GM21825 (cell line): ENCODE measurements around the gene AMZ1.
A peak's percentile ranks its signal among the peaks of the same experiment; 100 is the strongest.
"Not testable (repeated sequence)": the region's sequence is repeated elsewhere in the genome, so short reads cannot be mapped to it uniquely, and the experiment has no call there.

Source experiments
- ATAC-seq: cut with Tn5 transposase; IDR thresholded peaks from one replicate; pipeline ENCODE4 v1.9.1; 2021; ENCODE audit warnings: mild to moderate bottlenecking, moderate library complexity; ENCODE audit not compliant: unreplicated experiment

The AMZ1 gene

DNA sequence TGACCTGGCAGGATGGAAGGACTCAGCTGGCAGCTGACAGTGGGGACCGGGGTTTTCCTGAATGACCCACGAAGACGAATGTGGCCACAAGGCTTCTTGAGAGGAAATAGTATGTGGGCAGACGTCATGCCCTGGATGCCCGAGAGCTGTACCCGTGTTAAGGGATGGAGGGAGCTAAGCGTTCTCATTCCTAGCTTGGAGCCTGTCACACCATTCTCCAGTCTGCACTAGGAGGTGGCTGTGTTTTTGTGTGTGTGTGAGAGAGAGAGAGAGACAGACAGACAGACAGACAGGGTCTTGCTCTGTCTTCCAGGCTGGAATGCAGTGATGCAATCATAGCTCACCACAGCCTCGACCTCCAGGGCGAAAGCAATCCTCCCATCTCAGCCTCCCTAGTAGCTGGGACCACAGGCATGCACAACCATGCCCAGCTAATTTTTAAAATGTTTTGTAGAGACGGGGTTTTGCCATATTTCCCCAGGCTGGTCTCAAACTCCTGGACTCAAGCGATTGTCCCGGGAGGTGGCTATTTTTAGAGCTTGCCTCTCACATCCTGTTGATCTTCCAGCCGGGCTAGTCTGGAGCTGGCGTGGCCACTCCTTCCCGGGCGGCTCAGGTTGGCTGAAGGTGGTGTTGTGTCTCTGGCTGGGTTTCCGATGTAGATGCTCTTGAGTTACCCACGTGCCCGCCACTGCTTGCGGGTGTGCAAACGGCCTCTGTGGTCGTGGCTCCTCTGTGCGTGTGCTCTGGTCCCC, 2.1 kb downstream of the AMZ1 start:
- no peak for ATAC-seq

DNA sequence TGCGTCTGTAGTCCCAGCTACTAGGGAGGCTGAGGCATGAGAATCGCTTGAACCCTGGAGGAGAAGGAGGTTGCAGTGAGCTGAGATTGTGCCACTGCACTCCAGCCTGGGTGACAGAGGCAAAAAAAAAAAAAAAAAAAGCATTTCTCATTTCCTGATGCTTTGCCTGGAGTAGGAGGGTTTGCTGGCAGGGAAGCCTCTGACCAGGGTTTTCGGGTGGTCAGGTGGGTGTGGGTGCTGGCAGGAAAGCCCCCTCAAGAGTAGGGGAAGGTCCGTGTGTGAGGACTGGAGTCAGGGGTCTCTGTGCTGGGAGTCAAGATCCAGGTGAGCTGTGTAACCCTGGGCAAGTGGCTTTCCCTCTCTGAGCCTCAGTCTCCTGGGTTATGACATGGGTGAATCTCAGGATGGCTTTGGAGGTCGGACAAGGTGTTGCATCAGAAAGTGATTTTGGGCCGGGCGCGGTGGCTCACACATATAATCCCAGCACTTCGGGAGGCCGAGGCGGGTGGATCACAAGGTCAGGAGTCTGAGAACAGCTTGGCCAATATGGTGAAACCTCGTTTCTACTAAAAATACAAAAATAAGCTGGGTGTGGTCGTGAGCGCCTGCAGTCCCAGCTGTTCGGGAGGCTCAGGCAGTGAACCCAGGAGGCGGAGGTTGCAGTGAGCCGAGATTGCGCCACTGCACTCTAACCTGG, 3.2 kb downstream of the AMZ1 start:
- ATAC-seq, result no peak

DNA sequence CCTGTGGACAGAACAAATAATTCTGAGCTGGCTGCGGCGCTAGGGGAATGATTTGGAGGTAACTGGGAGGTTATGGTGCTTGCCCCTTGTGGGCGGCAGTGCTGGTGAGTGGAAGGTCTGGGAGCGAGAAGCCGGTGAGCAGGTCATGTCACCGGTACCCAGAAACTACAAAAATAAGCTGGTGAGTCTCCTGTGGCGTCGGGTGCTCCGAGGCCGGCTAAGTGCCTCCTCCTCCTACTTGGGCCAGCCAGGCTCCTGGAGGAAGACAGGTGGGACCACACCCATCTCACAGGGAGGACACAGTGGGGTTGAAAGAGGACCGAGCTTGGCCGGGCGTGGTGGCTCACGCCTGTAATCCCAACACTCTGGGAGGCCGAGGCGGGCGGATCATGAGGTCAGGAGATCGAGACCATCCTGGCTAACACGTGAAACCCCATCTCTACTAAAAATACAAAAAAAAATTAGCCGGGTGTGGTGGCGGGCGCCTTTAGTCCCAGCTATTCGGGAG, 4.0 kb downstream of the AMZ1 start:
- not testable (repeated sequence) for ATAC-seq

DNA sequence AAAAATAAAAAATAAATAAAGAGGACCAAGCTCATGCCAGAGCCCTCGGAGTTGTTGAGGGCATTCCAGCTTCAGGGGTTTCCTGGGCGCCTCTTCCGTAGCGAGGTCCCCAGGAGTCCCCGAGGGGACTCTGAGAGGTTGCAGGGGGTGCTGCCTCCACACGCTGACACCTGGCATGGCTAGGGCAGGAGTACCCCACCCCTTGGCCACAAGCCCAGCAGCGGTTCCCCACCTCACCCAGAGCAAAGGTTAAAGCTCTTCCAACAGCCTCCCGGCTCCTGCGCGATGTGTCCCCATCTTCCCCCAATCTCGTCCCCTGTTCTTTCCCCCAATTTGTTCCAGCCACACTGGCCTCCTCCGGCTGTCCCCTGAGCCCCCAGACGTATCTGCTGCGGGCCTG, 4.5 kb downstream of the AMZ1 start:
- ATAC-seq, result no peak

DNA sequence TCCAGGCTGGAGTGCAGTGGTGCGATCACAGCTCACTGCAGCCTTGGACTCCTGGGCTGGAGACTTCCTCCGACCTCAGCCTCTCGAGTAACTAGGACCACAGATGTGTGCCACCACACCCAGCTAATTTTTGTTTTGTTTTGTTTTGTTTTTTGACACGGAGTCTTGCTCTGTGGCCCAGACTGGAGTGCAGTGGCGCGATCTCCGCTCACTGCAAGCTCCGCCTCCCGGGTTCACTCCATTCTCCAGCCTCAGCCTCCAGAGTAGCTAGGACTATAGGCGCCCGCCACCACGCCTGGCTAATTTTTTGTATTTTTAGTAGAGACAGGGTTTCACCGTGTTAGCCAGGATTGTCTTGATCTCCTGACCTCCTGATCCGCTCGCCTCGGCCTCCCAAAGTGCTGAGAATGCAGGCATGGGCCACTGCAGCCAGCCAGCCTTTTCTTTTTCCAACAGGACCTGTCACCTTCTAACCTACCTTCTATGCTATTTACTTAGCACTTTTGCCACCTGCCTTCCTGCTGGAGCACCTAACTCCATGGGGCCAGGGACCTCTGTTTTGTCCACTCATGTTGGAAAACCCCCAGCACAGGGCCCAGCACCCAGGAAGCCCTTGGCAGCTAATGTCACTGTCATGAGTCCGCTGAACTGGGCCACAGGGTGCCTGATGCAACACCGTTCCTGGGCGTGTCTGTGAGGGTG, 5.6 kb downstream of the AMZ1 start:
- not testable (repeated sequence) for ATAC-seq

DNA sequence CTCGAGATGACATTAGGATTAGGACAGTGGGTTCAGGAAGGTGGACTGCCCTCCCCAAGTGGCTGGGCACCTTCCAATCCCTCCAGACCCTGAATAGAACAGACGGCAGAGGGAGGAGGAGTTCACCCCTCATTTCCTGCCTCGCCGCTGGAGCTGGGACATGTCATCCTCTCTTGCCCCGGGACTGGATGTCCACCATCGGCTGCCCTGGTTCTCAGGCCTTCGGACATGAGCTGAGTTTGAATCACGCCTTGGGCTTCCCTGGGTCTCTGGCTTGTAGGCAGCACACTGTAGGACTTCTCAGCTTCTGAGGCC, 6.1 kb downstream of the AMZ1 start:
- not testable (repeated sequence) for ATAC-seq

DNA sequence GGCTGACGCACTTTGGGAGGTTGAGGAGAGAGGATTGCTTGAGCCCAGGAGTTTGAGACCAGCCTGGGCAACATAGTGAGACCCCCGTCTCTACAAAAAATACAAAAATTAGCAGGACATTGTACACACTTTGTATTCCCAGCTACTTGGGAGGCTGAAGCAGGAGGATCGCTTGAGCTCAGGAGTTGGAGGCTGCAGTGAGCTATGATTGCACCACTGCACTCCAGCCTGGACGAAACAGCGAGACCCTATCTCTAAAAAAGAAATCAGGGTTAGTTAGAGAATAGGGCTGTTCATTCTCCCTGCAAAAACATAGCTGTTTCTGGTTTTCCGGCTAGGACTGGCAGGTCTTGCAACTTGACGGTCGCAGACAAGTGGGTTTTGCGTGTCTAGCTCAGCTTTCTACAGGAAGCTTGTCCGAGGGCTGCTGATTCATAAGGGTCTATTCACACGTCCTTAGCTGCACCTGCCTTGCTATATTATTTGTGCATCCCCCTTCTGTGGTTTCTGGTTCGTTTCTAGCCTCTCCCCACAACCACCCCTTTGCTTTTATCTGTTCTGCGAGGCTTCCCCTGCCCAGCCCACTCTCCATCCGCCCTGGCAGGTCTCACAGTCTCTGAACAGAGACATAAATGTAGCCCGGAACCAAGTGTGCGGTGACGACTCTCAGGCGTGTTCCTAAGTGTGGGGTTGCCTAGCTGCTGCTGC, 10.7 kb downstream of the AMZ1 start:
- ATAC-seq, result peak; percentile 93

DNA sequence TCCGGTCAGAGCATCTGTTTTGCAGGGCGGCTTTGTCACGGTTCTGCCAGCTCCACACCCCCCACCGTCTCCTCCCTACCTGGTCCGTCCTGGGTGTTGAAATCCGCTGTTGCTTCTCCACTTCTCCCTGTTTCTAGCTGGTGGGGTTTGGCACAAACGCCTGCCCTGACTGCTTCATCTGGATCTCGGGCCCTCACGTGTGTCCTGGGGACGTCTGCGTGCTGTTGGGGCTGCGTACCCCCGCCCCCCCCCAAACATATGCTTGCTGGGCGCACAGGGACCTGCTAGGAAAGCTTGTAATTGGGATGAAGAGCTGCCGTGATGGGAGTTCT, 11.3 kb downstream of the AMZ1 start:
- no peak for ATAC-seq

DNA sequence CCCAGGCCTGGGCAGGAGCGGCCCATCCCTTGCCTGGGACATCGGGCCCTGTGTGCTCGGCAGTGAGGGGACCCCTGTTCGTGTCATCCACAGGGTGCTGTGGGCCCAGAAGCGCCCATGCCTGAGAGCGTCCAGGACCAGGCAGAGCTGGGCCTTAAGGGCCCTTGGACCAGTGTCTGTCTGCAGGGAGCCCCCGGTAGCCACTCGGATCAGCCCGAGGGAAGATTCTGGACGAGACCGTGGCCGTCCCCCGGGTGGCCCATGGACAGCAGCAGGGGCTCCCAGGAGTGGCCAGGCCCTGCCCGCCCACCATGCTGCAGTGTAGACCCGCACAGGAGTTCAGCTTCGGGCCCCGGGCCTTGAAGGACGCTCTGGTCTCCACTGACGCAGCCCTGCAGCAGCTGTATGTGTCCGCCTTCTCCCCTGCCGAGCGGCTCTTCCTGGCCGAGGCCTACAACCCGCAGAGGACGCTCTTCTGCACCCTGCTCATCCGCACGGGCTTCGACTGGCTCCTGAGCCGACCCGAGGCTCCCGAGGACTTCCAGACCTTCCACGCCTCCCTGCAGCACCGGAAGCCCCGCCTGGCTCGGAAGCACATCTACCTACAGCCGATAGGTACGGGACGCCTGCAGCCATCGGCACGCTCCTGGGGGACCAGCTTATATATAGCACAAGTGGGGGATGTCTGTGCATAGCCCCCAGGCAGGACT, 12.3 kb downstream of the AMZ1 start:
- no peak for ATAC-seq

DNA sequence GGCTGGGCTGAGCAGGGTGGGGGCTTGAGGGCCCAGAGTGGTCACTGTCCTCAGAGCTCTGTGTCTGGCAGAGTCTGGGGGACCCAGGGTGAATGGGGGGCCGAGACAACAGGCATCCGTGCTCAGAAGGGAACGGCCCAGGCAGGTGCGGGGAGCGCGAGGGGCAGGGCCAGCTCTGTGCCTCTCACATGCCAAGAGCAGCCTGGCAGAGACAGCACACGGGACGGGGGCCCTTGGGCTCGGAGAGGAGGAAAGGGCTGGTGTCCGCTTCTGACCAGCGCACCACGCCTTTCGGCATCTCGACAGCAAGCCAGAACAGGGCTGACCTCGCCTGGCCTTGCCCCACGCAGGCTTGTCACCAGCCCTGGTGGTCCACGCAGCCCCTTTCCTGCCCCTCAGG, 13.4 kb downstream of the AMZ1 start:
- ATAC-seq, result no peak

DNA sequence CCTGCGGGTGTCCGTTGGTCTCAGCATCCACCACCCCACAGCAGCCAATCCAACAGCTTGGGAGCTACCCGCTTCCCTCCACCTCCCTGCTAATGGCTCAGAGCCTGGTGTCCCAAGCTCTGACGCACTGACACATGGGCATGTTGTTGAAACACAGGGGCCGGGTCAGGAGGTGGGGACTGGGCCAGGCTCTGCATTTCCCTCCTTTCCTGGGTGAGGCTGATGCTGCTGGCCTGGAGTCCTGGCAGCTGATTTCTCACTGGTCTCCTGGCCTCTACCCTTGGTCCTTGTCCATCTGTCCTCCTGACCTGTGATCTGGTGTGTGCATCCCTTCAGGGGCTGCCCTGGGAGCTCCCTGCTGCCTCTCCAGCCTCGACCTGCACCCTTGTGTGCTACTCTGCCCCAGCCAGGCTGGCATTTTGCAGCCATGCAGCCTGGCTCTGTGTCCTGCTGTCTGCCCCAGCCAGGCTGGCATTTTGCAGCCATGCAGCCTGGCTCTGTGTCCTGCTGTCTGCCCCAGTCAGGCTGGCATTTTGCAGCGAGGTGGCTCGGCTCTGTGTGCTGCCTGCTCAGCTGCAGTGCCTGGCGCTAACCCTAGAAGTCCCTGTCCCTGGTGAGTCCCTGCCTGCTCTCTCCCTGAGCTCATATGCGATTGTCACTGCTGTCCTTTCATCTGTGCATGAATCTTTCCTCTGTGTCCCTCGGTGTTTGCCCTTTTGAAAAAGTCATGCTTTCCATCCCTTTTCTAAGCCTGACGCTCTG, 14.0 kb downstream of the AMZ1 start:
- ATAC-seq, result no peak

DNA sequence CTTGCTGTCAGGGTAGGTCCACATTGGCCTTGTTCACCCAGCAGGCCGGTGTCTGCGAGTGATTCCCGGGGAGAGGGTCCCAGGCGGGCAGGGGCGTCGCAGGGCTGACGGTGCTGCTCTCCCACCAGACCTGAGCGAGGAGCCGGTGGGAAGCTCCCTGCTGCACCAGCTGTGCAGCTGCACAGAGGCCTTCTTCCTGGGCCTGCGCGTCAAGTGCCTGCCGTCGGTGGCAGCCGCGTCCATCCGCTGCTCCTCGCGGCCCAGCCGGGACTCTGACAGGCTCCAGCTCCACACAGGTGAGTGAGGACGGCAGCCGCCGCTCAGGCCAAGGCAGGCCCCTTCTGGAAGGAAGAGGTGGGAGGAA, 14.6 kb downstream of the AMZ1 start:
- ATAC-seq, result no peak

DNA sequence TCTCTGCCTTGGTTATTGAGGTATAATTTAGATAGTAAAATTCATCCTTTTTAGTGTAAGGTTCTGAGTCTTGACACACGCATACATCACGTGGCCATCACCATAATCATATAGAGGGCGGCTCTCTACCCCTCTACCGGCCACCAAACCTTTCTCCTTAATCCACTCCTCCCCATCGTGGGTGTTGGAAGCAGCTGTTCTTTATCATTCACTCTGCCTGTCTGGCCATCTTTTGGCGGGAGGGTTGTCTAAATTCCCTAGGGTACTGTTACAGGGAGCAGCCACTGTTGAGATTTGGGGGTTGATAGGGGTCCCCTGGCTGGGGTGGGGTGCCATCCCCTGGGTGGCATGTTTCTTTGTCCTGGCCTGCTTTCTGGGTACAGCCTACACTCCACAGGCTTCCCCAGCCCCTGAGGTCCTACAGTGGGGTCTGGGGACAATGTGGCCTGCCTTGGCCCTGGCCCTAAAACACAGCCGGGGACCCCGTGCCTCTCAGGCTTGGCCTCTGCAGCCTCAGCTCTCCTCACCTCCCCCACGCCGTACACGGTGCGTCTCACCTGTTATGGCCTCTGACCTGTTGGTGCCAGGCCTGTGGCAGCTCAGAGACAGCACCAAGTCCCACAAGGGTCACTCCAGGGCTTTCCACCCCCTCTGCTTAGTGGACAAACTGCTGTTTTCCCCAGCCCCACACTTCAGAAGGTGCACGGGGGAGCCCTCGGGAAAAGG, 17.5 kb downstream of the AMZ1 start:
- no peak for ATAC-seq

DNA sequence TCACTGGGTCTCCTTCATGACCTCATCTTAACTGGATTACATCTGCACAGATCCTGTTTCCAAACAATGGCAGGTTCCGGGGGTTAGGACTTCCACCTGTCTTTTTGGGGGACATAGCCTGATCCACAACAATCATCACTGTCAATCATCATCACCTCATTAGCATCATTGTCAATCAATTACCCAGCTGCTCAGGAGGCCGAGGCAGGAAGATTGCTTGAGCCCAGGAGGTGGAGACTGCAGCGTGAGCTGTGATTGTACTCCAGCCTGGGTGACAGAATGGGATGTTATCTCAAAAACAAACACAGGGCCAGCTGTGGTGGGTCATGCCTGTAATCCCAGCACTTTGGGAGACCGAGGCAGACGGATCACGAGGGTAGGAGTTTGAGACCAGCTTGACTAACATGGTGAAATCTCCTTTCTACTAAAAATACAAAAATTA, 18.7 kb downstream of the AMZ1 start:
- ATAC-seq, result no peak

DNA sequence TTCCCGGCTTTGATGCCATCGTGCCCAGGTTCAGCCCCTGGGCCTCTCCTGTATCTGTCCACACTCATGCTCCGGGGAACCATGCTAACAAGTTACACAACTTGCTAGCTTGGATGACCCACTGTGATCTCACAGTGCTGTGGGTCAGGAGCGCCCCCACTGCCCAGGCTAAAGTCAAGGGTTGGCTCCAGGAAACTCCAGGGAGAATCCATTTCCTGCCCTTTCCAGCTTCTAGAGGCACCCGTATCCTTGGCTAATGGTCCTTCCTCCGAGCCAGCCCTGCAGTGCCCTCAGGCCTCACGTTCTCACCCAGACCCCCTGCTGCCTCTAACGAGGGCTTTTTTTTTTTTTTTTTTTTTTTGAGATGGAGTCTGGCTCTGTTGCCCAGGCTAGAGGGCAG, 19.5 kb downstream of the AMZ1 start:
- no peak for ATAC-seq

DNA sequence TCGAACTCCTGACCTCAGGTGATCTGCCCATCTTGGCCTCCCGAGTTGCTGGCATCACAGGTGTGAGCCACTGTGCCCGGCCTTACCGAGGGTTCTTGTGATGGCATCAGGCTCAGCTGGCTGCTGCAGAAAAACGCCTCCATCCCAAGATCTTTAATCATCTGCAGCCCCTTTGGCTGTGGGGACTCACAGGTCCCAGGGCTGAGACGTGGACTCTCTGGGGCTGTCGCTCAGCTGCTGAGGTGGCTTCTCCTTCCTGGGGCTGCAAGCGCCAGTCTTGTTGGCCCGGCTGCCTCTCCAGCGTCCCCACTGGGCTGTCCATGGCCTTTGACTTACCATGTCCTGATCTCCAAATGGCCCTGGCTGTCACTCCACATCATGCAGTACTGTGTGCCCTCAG, 20.0 kb downstream of the AMZ1 start:
- no peak for ATAC-seq

DNA sequence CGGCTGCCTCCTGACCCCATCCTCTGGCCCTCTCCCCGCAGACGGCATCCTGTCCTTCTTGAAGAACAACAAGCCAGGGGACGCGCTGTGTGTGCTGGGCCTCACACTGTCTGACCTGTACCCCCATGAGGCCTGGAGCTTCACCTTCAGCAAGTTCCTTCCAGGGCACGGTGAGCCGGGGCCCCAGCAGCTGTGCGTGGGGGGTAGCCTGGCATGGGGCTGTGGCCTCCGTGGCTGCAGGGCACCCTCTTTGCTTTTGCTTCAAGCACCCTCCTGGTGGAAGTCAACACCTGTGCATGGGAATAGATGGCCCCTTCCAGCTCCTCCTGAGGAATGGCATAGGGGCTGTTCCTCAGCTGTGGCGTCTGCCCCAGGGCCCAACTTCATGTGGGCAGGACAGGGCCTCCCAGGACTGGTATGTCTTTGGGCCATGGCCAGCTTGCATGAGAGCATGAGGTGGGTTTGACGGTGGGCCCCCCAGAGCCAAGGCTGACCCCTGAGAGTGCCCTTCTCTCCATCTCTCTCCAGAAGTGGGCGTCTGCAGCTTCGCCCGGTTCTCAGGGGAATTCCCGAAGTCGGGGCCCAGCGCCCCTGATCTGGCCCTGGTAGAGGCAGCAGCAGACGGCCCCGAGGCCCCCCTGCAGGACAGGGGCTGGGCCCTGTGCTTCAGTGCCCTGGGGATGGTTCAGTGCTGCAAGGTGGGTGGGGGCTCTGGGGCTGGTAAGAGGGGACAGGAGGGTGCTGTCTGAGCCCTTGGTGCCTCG, 20.7 kb downstream of the AMZ1 start:
- ATAC-seq, result no peak

DNA sequence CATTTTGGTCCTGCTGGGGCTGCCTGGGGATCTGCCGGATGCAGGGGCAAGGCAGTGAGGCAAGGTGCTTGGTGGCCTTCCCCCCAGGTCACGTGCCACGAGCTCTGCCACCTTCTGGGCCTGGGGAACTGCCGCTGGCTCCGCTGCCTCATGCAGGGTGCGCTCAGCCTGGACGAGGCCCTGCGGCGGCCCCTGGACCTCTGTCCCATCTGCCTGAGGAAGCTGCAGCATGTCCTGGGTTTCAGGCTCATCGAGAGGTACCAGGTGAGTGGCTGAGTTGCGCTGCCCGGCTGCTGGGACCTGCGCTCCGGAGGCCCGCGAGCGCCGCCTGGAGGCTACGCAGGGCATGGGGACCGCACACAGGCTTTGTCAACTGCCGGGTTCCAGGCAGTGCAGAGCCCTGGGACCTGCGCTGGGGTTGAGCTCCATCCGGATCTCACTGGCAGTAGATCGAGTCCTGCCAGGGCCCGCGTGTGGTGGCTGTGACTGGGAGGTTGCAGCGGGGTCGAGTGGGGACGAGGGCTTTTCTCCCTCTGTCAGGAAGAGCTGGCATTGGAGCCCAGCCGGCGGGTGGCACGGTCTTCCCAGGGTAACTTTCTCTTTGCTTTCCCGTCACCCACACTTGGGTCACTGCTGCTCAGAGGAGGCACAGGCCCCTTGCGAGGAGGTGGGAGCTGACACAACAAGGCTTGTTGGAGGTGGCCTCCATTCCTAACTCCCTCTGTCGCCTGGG, 21.7 kb downstream of the AMZ1 start:
- peak; percentile 75 for ATAC-seq
